ENCODE measurements around the gene NME1. TPM values are rescaled to one million over a fixed set of nuclear protein-coding genes. Genes with fewer than 3 reads are reported as not detected.

Gene NME1
- 99.7 and 123 TPM in 2 replicates for total RNA-seq

GRCh38 chr17:51153210-51154072, at the start of gene NME1:
TSS of gene NME1 (plus strand) at chr17:51153559. CDS start at chr17:51155655, 2,096 bp downstream.

GRCh38 chr17:51120739-51121619, 32.4 kb upstream of the NME1 start, which contains the start of gene SPAG9:
TSS of gene SPAG9 (minus strand) at chr17:51120868. CDS start at chr17:51120656, 212 bp downstream.

DNA sequence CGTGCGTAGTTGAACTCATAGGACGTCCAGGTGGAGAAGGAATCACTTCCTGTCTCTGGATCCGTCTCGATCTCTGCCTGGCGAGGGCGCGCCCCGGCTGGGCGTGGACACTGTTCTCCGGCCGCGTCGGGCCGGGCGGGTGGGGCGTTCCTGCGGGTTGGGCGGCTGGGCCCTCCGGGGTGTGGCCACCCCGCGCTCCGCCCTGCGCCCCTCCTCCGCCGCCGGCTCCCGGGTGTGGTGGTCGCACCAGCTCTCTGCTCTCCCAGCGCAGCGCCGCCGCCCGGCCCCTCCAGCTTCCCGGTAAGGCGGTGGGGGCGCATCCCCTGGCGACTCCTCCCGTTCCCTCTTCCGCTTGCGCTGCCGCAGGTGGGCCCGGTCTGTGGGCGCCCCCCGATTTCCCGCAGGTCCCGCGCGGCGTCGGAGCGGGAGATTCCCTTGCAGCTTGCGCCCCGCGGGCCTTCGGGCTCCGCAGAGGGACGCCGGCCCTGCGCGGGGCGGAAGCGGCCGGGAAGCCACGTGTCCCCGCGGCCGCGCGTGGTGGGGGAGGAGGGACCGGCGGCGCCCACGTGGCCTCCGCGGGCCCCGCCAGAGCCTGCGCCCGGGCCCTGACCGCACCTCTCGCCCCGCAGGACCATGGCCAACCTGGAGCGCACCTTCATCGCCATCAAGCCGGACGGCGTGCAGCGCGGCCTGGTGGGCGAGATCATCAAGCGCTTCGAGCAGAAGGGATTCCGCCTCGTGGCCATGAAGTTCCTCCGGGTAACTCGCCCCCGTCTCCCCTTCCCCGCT, 13.0 kb downstream of the NME1 start, which contains the start of gene NME2:
TSS of gene NME2 (plus strand) at position 214 of the 789 bp plus-strand sequence. CDS start at position 634, 420 bp downstream.

Other genes starting within 250 kb of the NME1 start
- gene SPAG9, start 32.7 kb upstream of the NME1 start, total RNA-seq = 99.7 and 119 TPM in 2 replicates
- gene NME2, start 12.9 kb downstream of the NME1 start, total RNA-seq = 740 and 811 TPM in 2 replicates
- 7.3 and 11.4 TPM in 2 replicates for gene MBTD1, start 106.5 kb downstream of the NME1 start, total RNA-seq
- 34.3 and 36.9 TPM in 2 replicates for gene UTP18, start 107.0 kb downstream of the NME1 start, total RNA-seq